Natural killer cell treated with Interleukin-12 subunit alpha and Interleukin-12 subunit beta and Interleukin-15 and Interleukin-18, amount 100 ng/mL, for 72 hours (primary cell): Measurements from ENCODE around the gene PDE1A. TPM values are rescaled to one million over a fixed set of nuclear protein-coding genes. Genes with fewer than 3 reads are reported as not detected.

Experiments used
- ATAC-seq, 2 donors: fragments of 150-1000 bp; cut with Tn5 transposase in 1 of 2; sonication (Bioruptor Pico), chemical (Tn5 transposase) in 1 of 2; 2 replicates each; pipeline ENCODE4 v1.10.0; 2021
- DNase-seq: peaks from one replicate; pipeline ENCODE4 v3.0.0; 2022; ENCODE audit warnings: low spot score
- H3K27ac Mint-ChIP-seq, 2 donors: 1 replicate in 1 of 2; 2 replicates in 1 of 2; pipeline ENCODE4 v1.8.0; 2022; ENCODE audit warnings: mixed read lengths in 2 of 2, mild to moderate bottlenecking in 1 of 2, moderate library complexity in 1 of 2
- H3K27me3 Mint-ChIP-seq, 2 donors: 1 replicate in 1 of 2; 2 replicates in 1 of 2; pipeline ENCODE4 v1.8.0; 2022; ENCODE audit warnings: mixed read lengths in 2 of 2
- H3K36me3 Mint-ChIP-seq: one replicate; pipeline ENCODE4 v1.8.0; 2022; ENCODE audit warnings: mixed read lengths
- H3K4me1 Mint-ChIP-seq, 2 donors: 1 replicate in 1 of 2; 2 replicates in 1 of 2; pipeline ENCODE4 v1.8.0; 2022; ENCODE audit warnings: low read depth in 2 of 2, mixed read lengths in 2 of 2, mild to moderate bottlenecking in 1 of 2
- H3K4me3 Mint-ChIP-seq: one replicate; pipeline ENCODE4 v1.8.0; 2022; ENCODE audit warnings: mixed read lengths
- H3K9me3 Mint-ChIP-seq: 2 replicates; pipeline ENCODE4 v1.8.0; 2022; ENCODE audit warnings: mixed read lengths
- total RNA-seq, 2 donors: library from RNA; stranded (reverse); gene quantifications; one replicate each; pipeline ENCODE4 v1.2.3, GENCODE V29; 2022

The PDE1A gene
- total RNA-seq, 2 donors from 2014 or later, result not detected

DNA sequence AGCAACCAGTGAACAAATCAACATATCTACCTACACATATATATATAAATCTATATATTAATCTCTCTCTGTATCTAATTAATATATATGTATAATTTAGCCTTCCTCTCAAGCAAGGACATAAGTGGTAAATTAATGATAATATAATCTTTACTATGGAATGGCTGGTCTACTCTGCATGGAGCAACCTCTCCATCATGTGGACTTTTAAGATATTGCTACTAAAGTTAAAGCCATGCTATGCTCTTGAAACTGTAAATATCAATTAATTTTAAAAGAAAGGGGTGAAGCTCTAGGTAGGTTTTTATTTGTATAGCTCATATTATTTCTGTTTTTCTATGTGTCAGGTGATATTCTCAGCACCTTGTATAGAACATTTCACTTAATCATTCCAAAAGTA, 294.2 kb downstream of the PDE1A start:
- ATAC-seq (no peak), DNase-seq (no peak)
- no peaks in the 10 kb centered on the region for H3K27me3 Mint-ChIP-seq
- no peak overlapping the region for H3K4me3 Mint-ChIP-seq
- no peaks in the 10 kb centered on the region for H3K4me1 Mint-ChIP-seq
- H3K9me3 Mint-ChIP-seq, result no peaks in the 10 kb centered on the region
- no peak overlapping the region for H3K27ac Mint-ChIP-seq
- H3K36me3 Mint-ChIP-seq, result no peaks in the 10 kb centered on the region

DNA sequence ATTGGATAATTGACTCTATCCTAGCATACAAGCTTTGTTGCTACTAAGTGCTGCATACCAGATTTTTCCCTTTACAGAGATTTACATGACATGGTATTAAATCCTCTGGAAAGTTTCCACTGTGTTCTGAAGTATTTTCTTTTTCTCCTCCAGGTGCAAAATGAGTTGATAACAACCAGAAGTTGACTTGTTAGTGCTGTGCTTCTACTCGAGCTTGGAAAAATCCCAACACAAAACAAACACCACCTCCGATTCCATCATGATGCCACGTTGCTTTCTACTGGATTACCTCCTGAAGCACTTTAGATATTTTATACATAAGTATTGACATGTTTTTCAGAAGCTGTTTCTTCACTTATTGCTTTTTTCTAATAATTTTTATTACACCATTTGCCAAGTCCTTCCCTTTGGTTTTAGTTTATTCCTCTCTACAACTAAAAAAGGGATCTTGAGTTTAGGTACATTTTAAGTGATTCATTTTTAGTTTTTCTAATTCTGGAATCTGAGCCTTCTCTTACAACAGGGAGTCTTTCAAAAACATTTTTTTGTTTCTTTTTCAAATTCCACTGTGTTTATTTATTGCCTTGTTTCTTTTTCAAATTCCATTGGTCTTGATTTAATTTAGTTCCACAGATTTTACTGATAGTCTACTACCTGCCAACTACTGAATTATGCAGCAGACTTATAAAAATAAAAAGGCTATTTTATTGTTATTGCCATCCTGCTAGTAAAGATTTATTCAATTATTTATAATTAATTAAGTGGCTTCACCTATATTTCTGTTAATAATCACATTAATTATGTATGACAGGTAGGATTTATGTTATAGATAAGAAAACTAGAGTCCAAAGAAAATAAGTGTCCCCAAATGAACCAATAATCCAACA, 297.8 kb downstream of the PDE1A start:
- H3K27me3 Mint-ChIP-seq, result no peaks in the 10 kb centered on the region
- H3K4me1 Mint-ChIP-seq, result no peaks in the 10 kb centered on the region
- DNase-seq, result no peak
- H3K9me3 Mint-ChIP-seq, result no peaks in the 10 kb centered on the region
- no peak overlapping the region for H3K4me3 Mint-ChIP-seq
- H3K27ac Mint-ChIP-seq, result no peak overlapping the region
- no peaks in the 10 kb centered on the region for H3K36me3 Mint-ChIP-seq
- no peak for ATAC-seq

DNA sequence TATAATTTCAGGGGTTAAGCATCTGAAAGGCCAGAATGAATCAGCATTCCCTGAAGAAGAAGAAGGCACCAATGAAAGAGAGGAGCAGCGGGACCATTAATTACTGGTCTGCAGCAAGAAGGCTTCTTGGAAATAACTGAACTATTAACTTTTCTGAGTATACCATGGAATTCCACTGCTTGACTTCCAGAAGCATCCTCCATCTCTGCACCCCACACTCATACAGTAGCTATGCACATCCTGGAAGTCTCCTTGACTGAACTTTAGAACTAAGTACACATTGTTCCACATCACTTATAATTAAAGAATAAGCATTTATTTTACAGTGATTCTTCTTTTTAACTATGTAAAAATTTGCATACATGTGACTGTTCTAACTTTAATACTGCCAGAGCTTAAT, 309.6 kb downstream of the PDE1A start:
- ATAC-seq (no peak), DNase-seq (no peak)
- H3K9me3 Mint-ChIP-seq, result peaks cover 6% of the 10 kb centered on the region
- H3K4me3 Mint-ChIP-seq, result no peak overlapping the region
- no peak overlapping the region for H3K27ac Mint-ChIP-seq
- H3K4me1 Mint-ChIP-seq, result no peaks in the 10 kb centered on the region
- no peaks in the 10 kb centered on the region for H3K27me3 Mint-ChIP-seq
- H3K36me3 Mint-ChIP-seq, result no peaks in the 10 kb centered on the region

DNA sequence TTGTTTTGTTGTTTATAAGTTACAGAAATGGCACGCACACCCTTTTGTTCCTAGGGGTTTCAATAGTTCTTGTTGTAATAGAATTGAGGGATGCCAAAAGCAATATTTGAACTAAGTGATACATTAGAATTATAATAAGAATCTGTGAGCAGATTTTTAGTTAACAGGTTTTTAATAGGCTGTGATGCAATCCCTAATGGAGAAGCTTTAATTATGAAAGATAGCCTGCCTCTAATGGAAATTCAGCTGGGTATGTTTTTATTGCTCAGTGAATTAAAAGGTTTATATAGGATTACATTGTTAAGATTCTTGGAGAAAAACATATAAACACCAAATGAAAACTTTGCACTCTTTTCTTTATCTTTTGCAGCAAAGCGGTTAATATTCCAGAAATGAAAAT, 310.1 kb downstream of the PDE1A start:
- Mint-ChIP-seq H3K9me3 (peaks cover 5% of the 10 kb centered on the region), H3K36me3 (no peaks in the 10 kb centered on the region), H3K4me1 (no peaks in the 10 kb centered on the region), H3K27me3 (no peaks in the 10 kb centered on the region), H3K27ac (no peak overlapping the region), H3K4me3 (no peak overlapping the region)
- DNase-seq (no peak), ATAC-seq (no peak)

DNA sequence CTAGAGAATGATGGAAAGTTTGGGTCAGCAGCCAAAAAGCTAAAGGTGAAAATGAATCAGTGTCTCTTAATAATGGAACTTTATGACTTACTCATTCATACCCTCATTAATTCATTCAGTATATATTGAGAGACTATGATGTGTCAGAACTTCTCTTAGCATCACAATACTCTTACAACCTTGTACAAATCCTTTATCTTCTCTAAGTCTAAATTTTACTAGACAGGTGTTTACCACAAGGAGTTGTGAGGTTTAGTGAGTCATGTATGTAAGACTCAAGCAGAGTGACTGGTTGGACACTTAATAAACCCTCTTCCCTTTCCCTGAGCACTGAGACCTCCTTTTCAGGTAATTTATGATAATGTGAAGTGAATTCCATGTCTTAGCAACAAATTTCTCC, 311.6 kb downstream of the PDE1A start:
- H3K4me3 Mint-ChIP-seq, result no peak overlapping the region
- H3K36me3 Mint-ChIP-seq, result no peaks in the 10 kb centered on the region
- H3K9me3 Mint-ChIP-seq, result peaks cover 3% of the 10 kb centered on the region
- no peak overlapping the region for H3K27ac Mint-ChIP-seq
- no peaks in the 10 kb centered on the region for H3K27me3 Mint-ChIP-seq
- no peaks in the 10 kb centered on the region for H3K4me1 Mint-ChIP-seq
- no peak for DNase-seq
- no peak for ATAC-seq

DNA sequence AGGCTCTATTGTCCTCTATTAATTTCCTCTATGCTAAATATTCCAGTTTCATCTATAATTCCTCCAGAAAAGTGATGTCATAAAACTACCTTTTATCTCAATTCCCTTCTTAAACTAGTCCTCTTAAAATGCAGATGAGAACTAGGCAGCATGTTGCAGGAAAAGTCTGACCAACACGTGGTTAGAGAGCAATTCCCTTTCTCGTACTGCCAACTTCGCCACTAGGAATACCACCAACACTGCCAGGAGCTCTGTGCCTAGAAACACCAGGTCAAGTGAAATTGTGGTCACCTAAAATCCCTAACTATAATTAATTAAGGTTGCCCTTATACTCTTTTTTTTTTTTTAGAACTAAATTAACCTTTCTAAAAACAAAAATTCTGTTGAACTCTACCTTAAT, 313.5 kb downstream of the PDE1A start:
- DNase-seq (no peak), ATAC-seq (no peak)
- Mint-ChIP-seq H3K27me3 (no peaks in the 10 kb centered on the region), H3K4me1 (no peaks in the 10 kb centered on the region), H3K36me3 (no peaks in the 10 kb centered on the region), H3K4me3 (no peak overlapping the region), H3K27ac (no peak overlapping the region), H3K9me3 (peaks cover 3% of the 10 kb centered on the region)

DNA sequence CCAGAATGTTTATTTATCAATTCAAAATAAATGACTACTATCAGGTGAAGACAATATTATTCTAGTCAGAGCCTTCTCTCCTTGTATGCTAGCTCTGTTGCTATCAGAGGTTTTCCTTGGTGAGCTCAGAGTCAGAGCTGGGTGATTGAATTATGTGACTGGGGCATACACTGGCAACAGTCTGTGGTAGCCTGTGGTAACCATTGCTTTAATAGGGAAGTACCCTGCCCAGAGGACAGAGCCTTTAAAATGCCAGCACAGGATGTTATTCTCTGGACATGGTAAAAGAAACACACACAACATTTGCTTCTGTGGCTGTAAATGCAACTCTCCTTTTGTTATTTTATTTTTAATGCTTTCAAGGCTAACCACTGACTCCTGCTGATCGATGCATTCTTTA, 316.5 kb downstream of the PDE1A start:
- H3K4me3 Mint-ChIP-seq, result no peak overlapping the region
- ATAC-seq (no peak), DNase-seq (no peak)
- no peak overlapping the region for H3K27ac Mint-ChIP-seq
- no peaks in the 10 kb centered on the region for H3K4me1 Mint-ChIP-seq
- no peaks in the 10 kb centered on the region for H3K9me3 Mint-ChIP-seq
- no peaks in the 10 kb centered on the region for H3K27me3 Mint-ChIP-seq
- no peaks in the 10 kb centered on the region for H3K36me3 Mint-ChIP-seq

DNA sequence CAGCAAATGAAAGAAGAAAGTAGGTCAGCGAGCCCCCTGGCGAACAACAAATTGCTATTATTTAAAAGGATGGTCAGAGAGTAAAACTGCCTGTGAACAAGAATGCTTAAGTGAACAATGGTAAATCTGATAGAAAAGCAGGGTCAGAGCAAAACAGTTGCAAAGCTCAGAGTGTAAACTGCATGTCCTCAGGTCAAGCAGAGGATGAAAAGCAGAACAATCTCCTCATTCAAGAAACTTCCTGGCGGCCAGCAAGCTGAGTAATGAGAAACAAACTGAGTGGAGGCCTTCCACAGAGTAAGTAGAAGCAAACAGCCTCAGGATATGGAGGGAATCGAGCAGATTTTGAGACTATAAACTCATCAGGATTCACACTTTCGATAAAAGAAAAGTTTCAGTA, 323.3 kb downstream of the PDE1A start:
- DNase-seq (no peak), ATAC-seq (no peak)
- Mint-ChIP-seq H3K27me3 (no peaks in the 10 kb centered on the region), H3K27ac (no peak overlapping the region), H3K4me3 (no peak overlapping the region), H3K36me3 (no peaks in the 10 kb centered on the region), H3K4me1 (no peaks in the 10 kb centered on the region), H3K9me3 (no peaks in the 10 kb centered on the region)

DNA sequence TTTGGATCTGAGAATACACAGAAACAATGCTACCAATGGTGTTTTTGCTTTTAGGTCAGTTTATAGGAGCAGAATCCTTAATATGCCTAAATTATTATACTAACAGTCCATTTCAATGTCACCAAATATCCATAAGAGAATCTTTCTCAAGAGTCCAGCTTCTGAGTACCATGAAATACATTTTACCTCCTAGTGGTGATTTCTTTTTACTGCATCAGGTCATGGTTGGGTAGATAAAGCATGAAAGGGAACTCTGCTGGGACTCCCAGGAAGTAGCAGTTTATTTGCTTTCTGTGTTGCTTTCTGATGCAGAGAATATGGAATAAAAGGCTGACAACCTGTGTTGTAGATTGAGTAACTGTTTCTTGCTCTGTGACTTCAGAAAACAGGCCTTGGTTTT, 325.6 kb downstream of the PDE1A start:
- Mint-ChIP-seq H3K27me3 (peaks cover 0 to 4% of the 10 kb centered on the region in 2 donors), H3K9me3 (no peaks in the 10 kb centered on the region), H3K4me1 (no peaks in the 10 kb centered on the region), H3K27ac (no peak overlapping the region), H3K4me3 (no peak overlapping the region), H3K36me3 (no peaks in the 10 kb centered on the region)
- DNase-seq (no peak), ATAC-seq (no peak)

DNA sequence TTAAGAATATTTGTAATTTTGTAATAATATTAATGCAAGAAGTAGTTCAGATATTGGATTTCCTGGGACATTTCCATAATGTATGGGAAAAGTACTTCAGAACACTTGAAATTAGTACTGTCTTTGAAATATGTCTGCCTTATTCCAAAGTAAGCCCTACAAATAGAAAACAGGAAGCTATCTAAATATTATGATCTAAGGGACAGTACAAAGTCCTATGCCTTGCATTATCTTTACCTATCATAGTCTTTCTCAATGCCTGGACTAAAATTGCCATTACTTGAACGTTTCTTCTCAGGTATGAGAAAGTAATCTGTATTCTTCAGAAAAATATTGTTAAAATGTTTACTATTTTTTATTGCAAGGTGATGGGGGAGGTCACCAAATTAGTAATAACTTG, 328.2 kb downstream of the PDE1A start:
- H3K36me3 Mint-ChIP-seq, result no peaks in the 10 kb centered on the region
- no peak overlapping the region for H3K27ac Mint-ChIP-seq
- DNase-seq (no peak), ATAC-seq (no peak)
- no peak overlapping the region for H3K4me3 Mint-ChIP-seq
- peaks cover 0 to 4% of the 10 kb centered on the region in 2 donors for H3K27me3 Mint-ChIP-seq
- H3K9me3 Mint-ChIP-seq, result no peaks in the 10 kb centered on the region
- no peaks in the 10 kb centered on the region for H3K4me1 Mint-ChIP-seq

DNA sequence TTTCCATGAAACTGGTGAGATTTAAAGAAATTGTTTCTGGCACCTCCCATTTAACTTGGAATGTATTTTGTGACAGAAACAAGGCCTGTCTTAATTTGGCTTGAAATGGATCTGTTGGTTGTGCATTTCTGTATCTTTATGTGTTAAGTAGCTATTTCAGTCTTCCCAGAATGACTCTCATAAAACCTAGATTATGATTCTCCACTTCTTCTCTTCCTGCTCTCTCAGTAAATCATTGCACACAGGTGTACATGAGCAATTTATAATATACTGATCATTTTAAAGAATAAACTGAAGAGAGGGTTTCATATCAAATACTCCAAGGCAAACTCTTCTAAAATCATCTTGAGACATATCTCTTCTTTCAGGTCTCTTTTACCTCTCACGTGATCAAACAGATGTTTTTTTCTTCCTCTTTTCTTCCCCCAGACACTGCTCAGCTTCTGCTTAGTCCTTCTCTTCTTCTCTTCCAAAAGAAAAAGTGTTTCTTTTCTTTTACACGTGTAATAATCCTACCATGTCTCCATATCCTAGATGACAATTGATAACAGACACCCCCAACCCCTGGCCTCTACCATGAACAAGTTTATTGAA, 329.2 kb downstream of the PDE1A start:
- Mint-ChIP-seq H3K27ac (no peak overlapping the region), H3K36me3 (no peaks in the 10 kb centered on the region), H3K4me1 (no peaks in the 10 kb centered on the region), H3K4me3 (no peak overlapping the region), H3K9me3 (no peaks in the 10 kb centered on the region), H3K27me3 (peaks cover 0 to 4% of the 10 kb centered on the region in 2 donors)
- ATAC-seq (no peak), DNase-seq (no peak)

DNA sequence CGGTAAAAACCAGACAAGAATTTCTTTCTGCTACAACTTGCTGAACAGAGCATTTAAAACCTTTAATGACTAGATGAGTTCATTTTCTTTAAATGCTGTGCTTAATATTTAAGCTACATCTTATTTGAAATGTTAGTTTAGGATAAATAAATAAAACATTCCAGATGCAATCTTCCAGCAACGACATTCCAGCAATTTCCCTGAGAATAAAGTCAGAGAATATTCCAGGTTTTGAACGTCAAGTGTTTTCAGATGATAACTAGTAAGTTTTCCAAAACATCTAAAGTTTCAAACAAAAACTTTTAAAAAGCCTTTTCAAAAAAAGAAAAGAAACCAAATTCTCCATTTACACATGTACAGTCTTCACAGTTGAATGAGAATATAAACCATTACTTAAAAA, 336.4 kb downstream of the PDE1A start:
- Mint-ChIP-seq H3K4me3 (no peak overlapping the region), H3K4me1 (no peaks in the 10 kb centered on the region), H3K27ac (no peak overlapping the region), H3K9me3 (no peaks in the 10 kb centered on the region), H3K27me3 (peaks cover 0 to 2% of the 10 kb centered on the region in 2 donors), H3K36me3 (no peaks in the 10 kb centered on the region)
- DNase-seq (no peak), ATAC-seq (no peak)
